Measurements from ENCODE around the gene TRIM31. TPM values are rescaled to one million over a fixed set of nuclear protein-coding genes. Genes with fewer than 3 reads are reported as not detected.

The TRIM31 gene
- total RNA-seq, 1 donor from 2014 or later, result 0.35 TPM

DNA sequence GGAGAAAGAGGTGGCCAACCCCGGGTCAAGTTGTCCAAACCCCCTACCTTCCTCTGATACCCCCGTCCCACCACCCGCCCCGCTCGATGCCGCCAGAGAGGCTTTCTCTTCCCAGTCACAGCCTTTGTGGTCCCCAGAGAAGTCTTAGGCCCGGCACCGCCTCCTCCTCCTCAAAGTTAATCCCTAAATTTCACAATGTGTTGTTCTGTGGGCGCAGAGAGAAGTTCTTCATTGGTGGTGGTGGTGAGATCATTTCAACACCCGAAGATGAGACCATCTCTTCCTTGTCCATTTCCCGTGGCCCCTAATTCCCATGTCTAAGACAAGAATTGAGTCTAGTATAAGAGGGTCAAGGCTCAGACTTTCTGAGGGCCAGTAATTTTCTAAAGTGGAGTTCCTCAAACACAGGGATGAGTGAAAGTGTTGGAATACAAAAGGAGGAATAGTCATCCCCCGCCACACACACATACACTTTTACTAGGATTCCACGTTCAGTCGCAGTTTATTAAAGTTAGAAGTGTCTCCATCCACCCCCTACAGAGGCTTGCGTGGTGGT lies 10.4 kb downstream of the TRIM31 start:
- peaks cover 23% of the 10 kb centered on the region for H3K27me3 ChIP-seq
- H3K9me3 ChIP-seq, result no peaks in the 10 kb centered on the region
- TF ChIP-seq, protein P1, sequence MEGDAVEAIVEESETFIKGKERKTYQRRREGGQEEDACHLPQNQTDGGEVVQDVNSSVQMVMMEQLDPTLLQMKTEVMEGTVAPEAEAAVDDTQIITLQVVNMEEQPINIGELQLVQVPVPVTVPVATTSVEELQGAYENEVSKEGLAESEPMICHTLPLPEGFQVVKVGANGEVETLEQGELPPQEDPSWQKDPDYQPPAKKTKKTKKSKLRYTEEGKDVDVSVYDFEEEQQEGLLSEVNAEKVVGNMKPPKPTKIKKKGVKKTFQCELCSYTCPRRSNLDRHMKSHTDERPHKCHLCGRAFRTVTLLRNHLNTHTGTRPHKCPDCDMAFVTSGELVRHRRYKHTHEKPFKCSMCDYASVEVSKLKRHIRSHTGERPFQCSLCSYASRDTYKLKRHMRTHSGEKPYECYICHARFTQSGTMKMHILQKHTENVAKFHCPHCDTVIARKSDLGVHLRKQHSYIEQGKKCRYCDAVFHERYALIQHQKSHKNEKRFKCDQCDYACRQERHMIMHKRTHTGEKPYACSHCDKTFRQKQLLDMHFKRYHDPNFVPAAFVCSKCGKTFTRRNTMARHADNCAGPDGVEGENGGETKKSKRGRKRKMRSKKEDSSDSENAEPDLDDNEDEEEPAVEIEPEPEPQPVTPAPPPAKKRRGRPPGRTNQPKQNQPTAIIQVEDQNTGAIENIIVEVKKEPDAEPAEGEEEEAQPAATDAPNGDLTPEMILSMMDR (IDR thresholded peaks at IDR 0.05), result no peak
- ATAC-seq (peak; percentile 30), DNase-seq (no peak)
- peak overlapping the region; percentile 51 for H3K27ac ChIP-seq
- no peaks in the 10 kb centered on the region for H3K36me3 ChIP-seq
- intact Hi-C loops (cut with DNase I), result no loop called here
- peak overlapping the region; percentile 49 for H3K4me3 ChIP-seq
- peaks cover 31% of the 10 kb centered on the region for H3K4me1 ChIP-seq

DNA sequence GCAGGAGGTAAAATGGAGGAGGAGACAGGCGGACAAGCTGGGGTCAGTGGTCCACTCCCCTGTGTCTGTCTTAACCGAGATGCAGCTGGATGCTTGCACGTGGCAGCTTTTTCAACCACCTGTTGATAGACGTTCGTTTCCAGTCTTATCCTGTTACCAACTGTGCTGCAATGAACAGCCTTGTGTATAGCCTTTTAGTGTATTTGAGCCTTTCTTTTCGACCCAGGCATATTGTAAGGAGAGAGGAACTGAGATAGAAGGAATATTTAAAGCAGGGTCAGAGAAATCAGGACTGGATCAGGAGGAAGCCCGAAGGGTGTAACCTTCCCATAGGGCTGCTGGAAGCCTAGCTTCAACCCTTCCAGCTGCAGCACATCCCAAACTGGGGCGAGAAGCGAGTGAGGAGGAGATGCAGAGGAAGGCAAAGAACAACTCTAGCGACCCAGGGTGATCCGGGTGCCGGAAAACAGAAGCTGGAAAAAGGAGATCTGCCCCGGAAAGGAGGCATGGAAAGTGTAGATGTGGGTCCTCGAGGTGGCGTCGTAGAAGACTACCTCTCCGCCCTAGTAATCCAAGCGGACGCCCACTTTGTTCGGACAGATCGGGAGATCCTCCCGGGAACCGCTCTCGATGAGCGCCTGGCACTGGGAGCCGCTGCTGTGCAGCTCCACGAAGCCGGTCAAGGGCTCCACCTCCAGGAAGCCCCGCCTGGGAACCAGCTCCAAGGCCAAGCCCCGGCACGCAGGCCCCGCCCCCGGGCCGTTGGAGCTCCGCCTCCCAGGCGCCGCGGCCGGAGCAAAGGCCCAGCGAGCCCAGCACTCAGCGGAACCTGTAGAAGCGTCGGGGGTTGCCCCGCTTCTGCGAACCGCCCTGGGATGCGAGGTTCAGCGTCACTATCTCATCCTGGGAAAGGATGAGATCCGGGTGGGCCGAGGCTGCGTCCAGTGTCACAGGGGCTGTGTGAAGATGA lies 11.2 kb downstream of the TRIM31 start:
- H3K4me3 ChIP-seq, result peak overlapping the region; percentile 49
- intact Hi-C loops (cut with DNase I), result no loop called here
- ATAC-seq (peak; percentile 92), DNase-seq (peak; percentile 96)
- H3K36me3 ChIP-seq, result no peaks in the 10 kb centered on the region
- H3K4me1 ChIP-seq, result peaks cover 31% of the 10 kb centered on the region
- H3K27me3 ChIP-seq, result peaks cover 23% of the 10 kb centered on the region
- H3K27ac ChIP-seq, result peak overlapping the region; percentile 51
- no peaks in the 10 kb centered on the region for H3K9me3 ChIP-seq
- TF ChIP-seq, protein P1 (IDR thresholded peaks at IDR 0.05), result no peak

DNA sequence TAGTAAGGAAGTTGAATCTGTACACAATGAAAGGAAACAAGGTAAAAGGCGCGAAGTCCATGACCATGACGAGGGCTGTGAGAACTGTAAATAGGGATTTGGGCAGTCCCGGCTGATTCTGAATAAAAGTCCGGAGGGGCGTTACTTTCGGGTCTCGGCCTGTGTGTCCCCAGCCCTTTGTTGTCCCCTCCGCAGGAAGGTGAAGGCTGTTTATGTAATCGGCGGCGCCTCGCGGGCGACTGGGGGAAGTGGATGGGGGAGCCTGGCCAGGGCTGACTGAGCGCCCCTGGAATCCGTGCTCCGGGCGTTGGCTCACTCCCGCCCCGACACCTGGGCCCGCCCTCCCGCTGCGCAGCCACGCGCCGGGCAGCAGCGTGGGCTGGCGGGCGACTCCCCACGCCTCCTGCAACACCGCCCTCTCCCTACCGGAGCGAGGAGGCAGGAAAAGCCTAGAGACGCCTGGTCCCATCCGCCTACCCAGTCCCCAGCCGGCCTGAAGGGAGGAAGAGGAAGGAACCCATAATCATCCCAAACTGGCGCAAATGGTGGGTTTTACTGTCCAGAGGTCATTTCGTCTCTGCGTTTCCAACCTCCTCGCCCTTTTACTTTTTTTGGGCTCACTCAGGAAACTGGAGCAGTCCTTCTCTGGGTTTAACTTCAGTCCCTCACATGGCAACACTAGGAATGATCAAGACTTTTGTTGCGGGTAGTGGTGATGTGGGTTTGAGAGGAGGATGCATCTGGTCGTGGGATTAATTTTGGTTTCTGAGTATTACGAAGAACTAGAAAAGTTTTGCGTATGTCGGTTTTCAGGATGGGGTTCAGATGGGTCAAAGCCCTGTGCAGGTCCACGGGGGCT lies 12.1 kb downstream of the TRIM31 start:
- peaks cover 31% of the 10 kb centered on the region for H3K4me1 ChIP-seq
- intact Hi-C loops (cut with DNase I), result no loop called here
- TF ChIP-seq, protein P1 (IDR thresholded peaks at IDR 0.05), result no peak
- DNase-seq, result peak; percentile 84
- H3K9me3 ChIP-seq, result no peaks in the 10 kb centered on the region
- peak overlapping the region; percentile 49 for H3K4me3 ChIP-seq
- peak; percentile 75 for ATAC-seq
- no peaks in the 10 kb centered on the region for H3K36me3 ChIP-seq
- peaks cover 14% of the 10 kb centered on the region for H3K27me3 ChIP-seq
- H3K27ac ChIP-seq, result peak overlapping the region; percentile 56

DNA sequence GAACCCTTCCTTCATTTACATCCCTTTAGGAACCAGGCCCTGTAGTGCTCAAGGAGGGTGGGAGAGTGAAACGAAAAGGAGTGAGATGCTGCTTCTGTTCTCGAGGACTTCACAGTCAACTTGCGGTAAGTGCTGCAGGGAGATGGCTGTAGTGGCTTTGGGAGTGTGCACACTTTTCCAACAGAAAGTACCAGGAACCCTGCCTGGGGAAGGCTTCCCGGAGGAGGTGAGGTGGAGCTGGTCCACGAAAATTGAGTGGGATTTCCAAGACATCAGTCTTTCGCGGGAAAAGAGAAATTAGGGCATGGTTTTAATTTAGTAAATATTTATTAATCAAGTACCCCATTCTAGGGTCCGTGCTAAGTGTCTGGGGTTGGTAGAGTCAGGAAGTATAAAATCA lies 12.7 kb downstream of the TRIM31 start:
- Histone ChIP-seq H3K27ac (no peak overlapping the region), H3K27me3 (peaks cover 10% of the 10 kb centered on the region), H3K9me3 (no peaks in the 10 kb centered on the region), H3K4me1 (peaks cover 31% of the 10 kb centered on the region), H3K36me3 (no peaks in the 10 kb centered on the region), H3K4me3 (no peak overlapping the region)
- intact Hi-C loops (cut with DNase I), result no loop called here
- TF ChIP-seq, protein P1 (IDR thresholded peaks at IDR 0.05), result no peak
- ATAC-seq, result no peak
- no peak for DNase-seq

DNA sequence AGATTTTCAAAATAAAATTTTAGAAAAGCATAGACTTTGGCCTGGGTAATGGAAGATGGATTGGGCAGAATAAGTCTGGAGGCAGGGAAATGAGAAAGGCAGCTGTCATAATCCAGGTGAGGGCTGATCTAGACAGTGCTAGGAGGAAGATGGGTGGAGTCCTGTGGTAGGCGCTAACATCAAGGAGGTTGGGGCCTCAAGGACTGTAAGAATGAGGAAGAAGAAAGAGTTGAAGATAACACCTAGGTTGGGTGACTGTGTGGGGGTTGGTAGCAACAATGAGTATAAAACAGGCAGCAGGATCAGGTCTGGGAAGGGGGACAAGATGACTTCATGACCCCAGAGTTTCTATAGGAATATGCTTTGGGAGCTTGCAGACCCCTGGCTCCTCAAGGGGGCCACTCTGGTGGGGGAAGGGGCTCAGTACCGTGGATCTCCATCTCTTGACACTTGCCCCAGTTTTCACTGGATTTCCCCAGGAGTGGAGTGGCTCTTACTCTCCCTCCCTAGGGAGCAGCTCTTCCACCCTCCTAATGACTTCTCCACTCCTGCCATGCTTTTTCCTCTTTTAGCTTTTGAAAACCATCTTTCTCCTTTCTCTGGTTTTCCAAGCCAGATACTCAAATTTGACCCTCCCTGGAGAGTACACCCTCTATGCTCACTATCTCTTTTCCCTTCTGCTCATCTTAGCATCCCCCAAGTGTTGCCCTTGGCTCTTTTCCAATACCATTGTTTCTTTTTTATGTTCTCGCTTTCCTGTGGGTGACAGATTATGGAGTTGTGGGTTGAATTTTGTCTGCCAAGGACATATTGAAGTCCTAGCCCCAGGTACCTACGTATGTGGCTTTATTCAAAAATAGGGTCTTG lies 14.8 kb downstream of the TRIM31 start:
- DNase-seq (no peak), ATAC-seq (no peak)
- H3K27ac ChIP-seq, result no peak overlapping the region
- no peaks in the 10 kb centered on the region for H3K36me3 ChIP-seq
- H3K4me3 ChIP-seq, result no peak overlapping the region
- no peaks in the 10 kb centered on the region for H3K9me3 ChIP-seq
- H3K4me1 ChIP-seq, result peaks cover 31% of the 10 kb centered on the region
- TF ChIP-seq, protein P1 (IDR thresholded peaks at IDR 0.05), result no peak
- peaks cover 10% of the 10 kb centered on the region for H3K27me3 ChIP-seq
- intact Hi-C loops (cut with DNase I), result no loop called here

All from upper lobe of right lung (tissue), 1 donor.